NCI-H1092 treated with DMSO at 0.1 percent for 48 hours (cell line): ENCODE measurements around the gene CNTNAP2.

Source experiments
- DNase-seq: peaks from one replicate; lab custom pipeline; 2025; lab: John Stamatoyannopoulos, UW

CNTNAP2 gene

GRCh38 chr7:146290746-146291145, 174.1 kb downstream of the CNTNAP2 start:
- DNase-seq = no peak

- no peak for DNase-seq
Observed at GRCh38 chr7:146291900-146292299, 175.3 kb downstream of the CNTNAP2 start.

GRCh38 chr7:146296028-146296427, 179.4 kb downstream of the CNTNAP2 start:
- no peak for DNase-seq

- no peak for DNase-seq
Observed at GRCh38 chr7:146314962-146315361, 198.4 kb downstream of the CNTNAP2 start.

- DNase-seq = no peak
Observed at GRCh38 chr7:146319629-146320028, 203.0 kb downstream of the CNTNAP2 start.

GRCh38 chr7:146321301-146321700, 204.7 kb downstream of the CNTNAP2 start:
- DNase-seq = peak; percentile 37

GRCh38 chr7:146331369-146331768, 214.8 kb downstream of the CNTNAP2 start:
- DNase-seq = no peak

GRCh38 chr7:146345251-146345650, 228.7 kb downstream of the CNTNAP2 start:
- no peak for DNase-seq

- no peak for DNase-seq
Observed at GRCh38 chr7:146346096-146346495, 229.5 kb downstream of the CNTNAP2 start.

GRCh38 chr7:146355216-146355615, 238.6 kb downstream of the CNTNAP2 start:
- no peak for DNase-seq

GRCh38 chr7:146359176-146359575, 242.6 kb downstream of the CNTNAP2 start:
- DNase-seq = no peak

- no peak for DNase-seq
Observed at GRCh38 chr7:146366938-146367337, 250.3 kb downstream of the CNTNAP2 start.

- DNase-seq = no peak
Observed at GRCh38 chr7:146370171-146370570, 253.6 kb downstream of the CNTNAP2 start.

- peak; percentile 45 for DNase-seq
Observed at GRCh38 chr7:146375170-146375569, 258.6 kb downstream of the CNTNAP2 start.

GRCh38 chr7:146378196-146378595, 261.6 kb downstream of the CNTNAP2 start:
- no peak for DNase-seq

- DNase-seq = no peak
Observed at GRCh38 chr7:146387140-146387539, 270.5 kb downstream of the CNTNAP2 start.

GRCh38 chr7:146388928-146389327, 272.3 kb downstream of the CNTNAP2 start:
- DNase-seq = no peak

- no peak for DNase-seq
Observed at GRCh38 chr7:146393346-146393745, 276.7 kb downstream of the CNTNAP2 start.

GRCh38 chr7:146397141-146397540, 280.5 kb downstream of the CNTNAP2 start:
- no peak for DNase-seq

GRCh38 chr7:146401939-146402338, 285.3 kb downstream of the CNTNAP2 start:
- DNase-seq = no peak

- DNase-seq = no peak
Observed at GRCh38 chr7:146405737-146406136, 289.1 kb downstream of the CNTNAP2 start.

GRCh38 chr7:146411975-146412374, 295.4 kb downstream of the CNTNAP2 start:
- no peak for DNase-seq

GRCh38 chr7:146412781-146413180, 296.2 kb downstream of the CNTNAP2 start:
- DNase-seq = no peak

GRCh38 chr7:146414373-146414772, 297.8 kb downstream of the CNTNAP2 start:
- no peak for DNase-seq

GRCh38 chr7:146414937-146415336, 298.3 kb downstream of the CNTNAP2 start:
- DNase-seq = no peak
